Limb (tissue), 2 donors: ENCODE results near the gene RAI1.

ENCODE experiments used
- DNase-seq, 2 donors: peaks; one replicate each; pipeline ENCODE4 v3.0.0-alpha.2; 2016; ENCODE audit errors: extremely low spot score in 2 of 2

RAI1 gene

DNA sequence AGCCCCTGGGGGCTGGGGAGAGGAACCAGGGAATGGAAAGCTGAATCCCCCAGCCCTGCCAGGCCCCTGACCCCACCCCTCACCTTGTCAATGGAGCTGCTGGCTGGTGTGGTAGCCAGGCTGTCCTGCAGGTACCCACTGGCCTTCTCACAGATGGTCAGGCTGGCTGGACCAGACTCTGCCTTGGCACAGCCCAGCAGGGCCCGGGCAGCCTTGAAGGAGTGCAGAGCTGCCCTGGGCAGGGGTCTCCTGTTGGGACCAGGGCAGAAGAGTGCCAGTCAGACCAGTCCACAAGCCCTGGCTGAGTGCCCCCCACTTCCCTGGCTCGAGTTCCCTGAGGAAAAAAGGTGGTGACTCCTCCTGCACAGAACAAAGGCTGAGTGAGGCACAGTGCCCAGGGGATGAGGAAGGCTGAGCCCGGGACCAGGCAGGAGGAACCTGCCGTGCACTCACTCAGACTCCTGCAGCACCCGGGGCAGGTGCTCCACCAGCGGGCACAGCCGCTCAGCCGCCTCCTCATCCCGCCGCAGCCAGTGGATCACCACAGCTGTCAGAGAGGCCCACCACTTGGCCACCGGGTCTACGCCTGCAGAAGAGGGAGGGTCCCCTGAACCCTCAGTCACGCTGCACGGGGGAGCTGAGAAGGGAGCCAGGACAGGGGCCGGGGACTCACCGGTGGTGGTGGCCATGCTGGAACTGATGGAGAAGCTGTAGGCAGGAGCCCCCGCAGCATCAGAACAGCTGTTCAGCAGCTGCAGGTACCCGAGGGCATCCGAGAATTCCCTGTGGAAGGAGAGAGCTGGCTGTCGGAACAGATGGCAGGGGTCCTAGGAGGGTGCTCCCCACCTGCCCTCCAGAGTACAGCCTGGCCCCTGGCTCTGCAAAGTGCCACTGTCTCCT, 133.2 kb downstream of the RAI1 start:
- no peak for DNase-seq

DNA sequence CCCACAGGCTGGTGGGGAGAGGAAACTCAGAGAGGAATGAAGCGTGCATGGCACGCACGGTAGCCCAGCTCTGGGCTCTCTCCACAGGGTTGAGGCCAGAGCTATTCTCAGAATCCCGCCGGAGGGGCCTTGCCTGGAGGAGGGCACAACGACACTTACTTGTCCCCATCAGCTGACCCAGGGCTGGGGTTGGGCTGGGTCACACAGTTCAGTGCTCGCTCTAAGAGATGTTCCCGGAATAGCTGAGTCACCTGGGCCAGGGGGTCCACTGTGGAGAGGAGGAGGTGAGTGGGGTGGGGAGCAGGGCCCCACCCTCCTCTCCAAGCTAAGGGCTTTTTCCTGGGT, 133.8 kb downstream of the RAI1 start:
- no peak for DNase-seq

DNA sequence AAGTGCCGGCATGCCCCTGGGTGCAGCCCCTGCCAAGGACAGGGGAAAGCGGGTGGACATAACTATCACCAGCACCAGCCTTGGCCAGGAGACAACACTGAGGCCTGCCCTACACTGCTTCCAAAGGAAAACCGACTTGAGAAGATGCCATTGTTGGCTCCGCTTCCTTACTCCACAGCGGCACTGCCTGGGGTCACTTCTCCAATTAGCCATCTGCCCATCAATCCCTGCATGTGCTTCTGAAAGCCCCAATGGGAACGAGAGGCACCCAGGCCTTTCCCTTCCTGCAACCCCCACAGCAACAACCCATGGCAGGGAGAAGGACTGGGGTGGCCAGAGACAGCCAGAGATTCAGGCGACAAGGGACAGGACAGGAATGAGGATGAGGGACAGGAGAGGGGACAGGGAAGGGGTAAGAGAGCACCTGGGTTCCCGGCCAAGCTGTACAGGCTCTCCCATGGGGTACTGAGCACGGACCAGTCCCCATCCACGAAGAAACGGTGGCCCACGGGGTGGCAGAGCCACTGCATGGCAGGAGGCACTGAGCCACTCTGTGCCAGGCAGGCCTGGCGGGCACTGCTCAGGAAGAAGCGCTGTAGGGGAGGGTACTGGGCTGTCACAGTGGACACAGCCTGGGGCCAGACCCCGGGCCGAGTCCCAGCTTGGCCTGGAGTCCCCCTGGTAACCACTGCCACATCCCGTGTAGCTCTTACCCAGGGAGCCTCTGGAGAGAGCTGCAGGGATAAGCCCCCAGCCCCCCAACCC, 134.4 kb downstream of the RAI1 start:
- DNase-seq: no peak

DNA sequence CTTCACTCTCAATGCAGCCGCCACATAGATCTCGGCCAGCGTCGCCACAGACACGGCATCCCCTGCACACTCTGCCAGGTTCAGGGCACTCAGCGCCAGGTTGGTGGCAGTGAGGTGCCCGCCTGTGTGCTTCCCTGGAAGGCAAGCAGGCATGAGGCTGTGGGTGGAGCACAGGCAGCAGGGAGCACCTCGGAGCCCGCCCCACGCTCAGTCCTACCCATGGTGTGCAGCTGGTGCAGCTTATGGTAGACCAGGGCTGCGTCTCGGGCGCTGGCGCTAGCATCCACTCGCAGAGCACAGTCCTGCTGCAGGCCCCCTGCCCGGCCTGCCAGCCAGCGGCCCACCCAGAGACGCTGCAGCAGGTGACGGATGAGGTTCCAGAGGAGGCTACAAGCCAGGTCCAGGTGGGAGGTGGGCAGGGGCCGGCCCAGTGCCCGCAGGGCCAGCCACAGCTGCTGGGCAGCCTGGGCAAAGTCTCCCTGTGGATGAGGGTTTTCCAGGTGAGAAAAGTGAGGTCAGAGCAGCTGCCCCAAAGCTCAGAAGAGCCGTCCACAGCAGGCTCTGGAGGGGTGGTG, 135.1 kb downstream of the RAI1 start:
- DNase-seq: no peak

DNA sequence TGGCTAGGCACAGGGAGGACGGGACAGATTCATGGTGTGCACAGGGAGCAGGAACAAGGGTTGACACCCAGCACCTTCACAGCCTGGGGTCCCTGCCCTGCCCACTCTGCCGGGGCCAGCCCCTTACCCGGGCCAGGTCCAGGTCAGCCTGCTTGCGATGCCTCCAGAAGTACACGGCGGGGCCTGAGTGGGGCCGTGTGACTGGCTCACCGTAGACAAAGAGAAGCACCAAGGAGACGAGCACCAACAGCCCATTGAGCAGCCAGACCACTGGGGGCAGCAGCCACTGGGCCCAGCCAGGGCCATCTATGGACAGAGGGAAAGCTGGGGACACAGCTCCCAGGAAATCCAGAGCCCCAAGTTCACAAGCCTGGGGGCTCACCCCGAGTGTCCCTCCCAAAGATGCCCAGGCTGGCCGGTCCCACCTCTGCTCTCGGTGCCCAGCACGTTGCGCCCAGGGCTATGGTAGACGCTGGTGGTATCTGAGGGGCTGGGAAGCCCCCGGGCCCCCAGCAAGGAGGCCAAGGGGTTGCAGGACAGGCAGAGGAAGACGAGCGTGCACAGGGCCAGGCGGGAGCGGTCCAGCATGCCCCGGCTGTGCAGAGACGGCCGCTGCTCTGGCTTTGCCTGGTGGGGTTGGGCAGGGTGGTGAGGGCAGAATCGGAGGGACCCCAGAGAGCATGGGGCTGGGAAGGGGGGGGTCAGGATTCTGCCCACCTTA, 135.7 kb downstream of the RAI1 start:
- DNase-seq: no peak

DNA sequence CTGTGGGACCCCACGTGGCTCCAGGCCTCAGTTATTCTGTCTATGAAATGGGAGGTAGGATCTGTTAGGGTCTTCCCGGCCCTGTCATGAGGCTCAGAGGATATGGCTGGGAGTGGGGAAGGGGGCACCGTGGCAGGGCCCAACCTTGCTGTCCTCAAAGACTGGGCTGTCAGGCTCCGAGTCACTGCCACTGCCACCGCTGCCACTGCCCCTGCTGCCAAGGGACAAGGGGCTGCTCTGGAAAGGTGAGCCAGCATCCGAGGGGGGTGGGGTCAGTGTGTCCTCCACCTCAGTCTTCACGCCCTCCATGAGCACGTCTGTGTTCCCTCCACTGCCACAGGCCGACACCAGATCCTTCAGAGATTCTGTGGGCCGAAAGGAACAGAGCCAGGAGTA, 136.3 kb downstream of the RAI1 start:
- no peak for DNase-seq

DNA sequence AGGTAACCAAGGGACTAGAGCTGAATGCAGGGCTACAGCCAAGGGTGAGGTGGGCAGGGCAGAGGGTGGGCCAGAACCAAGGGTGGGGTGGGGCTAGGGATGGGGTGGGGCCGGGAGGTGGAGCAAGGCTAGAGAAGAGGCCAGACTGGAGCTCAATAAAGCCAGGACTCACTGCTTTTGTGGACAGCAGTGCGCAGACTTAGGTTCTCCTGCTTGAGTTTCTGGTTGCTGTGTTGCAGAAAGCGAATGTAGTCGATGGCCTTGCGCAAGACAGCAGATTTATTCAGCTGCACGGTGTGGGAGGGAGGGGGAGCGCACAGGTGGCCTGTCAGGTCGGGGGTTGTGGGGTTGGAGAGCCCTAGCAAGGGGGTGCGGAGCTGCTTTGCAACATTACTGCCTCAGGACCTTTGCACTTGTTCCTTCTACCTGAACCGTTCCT, 136.8 kb downstream of the RAI1 start:
- DNase-seq: no peak

DNA sequence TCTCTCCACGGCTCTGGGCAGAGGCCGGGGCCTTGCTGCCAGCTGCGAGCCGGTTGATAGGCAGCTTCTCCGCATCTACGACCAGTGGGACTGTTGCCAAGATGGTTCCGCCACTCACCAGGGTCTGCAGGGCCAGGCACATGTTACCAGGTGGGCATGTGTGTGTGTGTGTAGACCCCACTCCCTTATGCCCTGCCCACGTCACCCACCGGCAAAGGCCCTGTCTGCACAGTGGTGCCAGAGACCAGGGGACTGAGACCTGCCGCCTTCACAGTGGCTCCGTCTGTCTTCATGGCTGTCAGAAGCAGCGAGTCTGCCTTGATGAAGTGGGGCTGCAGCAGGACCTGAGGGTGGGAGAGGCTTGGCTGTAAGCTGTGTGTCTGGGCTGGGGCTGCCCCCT, 137.9 kb downstream of the RAI1 start:
- no peak for DNase-seq

DNA sequence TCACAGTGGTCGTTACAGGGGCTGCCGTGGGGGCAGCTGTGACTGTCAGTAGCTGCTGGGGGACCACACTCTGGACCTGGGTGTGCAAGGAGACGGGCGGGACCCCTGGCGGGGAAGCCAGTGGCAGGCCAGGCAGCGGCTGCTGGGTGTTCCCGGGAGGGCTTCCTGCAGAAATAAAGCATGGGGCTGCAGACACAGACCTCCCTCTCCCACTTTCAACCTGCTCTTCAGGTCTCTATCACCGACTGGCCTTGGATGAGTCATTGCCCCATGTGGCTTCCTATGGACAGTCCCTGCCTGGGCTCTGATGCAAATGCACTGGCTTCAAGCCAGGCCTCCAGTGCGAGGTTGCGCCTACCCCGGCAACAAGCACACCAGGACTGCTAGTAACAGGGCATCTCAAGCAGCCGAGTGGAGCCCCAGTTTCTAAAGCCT, 138.3 kb downstream of the RAI1 start:
- DNase-seq: no peak

DNA sequence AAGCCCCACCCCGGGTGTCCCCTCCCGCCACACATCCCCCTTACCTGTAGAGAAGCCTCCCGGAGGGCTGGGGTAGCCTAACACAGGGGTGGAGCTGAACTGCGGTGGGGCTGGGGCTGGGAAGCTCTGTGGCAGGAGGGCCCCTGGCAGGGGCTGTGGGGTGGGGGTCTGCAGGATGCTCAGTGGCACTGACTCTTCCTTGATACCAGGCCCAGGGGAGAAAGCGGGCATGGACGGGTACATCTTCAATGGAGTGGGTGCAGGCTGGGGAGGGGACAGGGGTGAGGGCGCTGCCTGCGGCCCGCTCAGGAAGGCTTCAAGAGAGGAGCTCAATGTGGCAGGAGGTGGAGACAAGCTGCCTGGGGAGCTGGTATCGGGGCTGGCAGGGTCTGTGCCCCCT, 138.8 kb downstream of the RAI1 start:
- DNase-seq: no peak

DNA sequence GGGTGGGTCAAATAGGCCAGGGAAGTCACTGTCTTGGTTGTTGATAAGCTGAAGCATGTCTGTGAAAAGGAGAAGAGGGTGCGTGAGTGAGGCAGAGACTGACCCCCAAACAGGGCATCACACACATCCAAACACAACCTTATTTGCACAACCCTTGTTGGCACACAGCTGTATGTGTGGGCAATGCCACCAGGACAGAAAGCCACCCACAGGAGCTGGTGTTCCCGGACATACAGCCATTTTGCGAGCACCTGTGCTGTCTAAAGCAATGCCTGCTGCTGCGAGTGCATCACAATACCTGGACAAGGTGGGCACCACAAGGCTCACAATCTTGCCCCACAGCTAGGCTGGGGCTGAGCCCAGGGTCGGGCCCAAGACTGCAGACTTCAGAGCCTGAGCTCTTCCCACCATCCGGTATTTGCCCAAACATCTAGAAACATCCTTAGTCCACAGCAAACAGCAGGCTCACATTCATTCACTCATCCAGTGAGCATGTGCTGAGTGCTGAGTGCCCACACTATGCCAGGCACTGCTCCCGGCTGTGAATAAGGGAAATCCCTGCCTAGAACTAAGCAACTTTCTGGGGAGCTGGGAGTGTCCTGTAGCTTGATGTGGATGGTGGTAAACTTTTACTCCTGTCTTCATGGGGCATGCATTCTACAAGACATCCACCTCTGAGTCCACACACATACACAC, 139.4 kb downstream of the RAI1 start:
- DNase-seq: no peak

DNA sequence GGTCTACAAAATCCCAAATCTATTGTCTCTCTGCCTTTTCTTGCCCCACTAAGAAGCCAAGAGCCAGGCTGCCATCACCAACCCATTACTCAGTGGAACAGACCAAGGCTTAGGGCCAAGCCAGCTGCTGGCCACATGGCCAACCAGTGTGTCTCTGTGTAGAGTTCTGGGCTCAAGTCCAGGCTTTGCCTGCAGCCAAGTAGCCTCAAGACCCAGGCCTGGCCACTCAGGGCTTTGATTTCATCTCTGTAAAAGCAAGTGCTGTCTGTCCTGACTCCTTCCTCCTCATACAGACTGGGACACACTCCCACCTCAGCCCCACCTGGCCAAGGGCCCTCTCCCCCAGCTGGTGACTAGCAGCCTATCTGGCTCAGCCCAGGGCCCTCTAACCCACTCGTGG, 140.9 kb downstream of the RAI1 start:
- DNase-seq: no peak

DNA sequence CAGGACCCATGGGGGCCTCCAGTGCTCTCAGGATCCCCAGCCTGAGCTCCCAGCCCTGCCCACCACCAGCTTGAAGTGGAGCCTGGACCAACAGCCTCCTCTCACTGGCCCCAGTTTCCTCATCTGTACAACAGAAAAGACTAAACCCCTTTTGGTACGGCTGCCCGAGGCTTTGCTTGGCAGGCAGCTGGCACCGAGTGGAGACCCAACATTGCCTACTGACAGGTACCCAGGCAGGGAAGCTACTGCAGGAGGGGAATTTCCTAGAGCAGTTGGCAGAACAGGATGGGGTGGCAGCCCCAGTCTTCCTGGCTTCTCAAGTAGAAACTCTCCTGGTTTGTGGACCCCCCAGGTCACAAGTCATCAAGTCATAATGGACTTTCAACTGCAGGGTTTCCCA, 141.4 kb downstream of the RAI1 start:
- no peak for DNase-seq

DNA sequence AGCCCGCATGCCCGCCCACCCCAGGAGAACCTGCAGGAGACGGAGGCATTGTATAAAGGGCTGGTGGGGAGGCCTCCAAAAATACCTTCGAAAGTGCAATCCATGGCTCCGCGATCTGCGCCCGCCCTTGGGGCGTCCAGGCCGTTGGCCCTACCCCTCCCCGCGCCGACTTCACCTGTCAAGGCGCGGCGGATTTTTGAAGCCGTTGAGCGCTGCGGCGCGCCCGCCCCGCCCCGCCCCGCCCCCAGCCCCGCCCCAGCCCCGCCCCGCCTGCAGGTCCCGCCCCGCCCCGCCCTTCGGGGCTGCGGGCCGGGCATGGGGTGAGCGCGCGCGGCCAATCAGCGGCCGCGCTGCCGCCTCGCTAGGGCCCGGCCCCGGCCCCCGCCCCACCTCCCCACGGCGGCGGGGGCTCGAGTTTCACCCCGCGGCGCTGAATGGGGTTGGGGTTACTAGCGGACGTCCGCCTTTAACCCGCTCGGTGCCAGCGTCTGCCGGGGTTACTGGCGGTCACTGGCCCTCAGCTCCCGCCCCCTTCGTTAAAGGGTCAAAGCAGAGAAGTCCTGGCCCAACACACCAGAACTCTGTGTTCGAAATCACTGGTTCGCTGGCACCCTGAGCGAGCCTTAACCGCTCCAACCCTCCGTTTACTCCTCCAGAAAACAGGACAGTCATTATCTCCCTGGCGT, 142.3 kb downstream of the RAI1 start:
- peak; percentile 88 to 91 for DNase-seq

DNA sequence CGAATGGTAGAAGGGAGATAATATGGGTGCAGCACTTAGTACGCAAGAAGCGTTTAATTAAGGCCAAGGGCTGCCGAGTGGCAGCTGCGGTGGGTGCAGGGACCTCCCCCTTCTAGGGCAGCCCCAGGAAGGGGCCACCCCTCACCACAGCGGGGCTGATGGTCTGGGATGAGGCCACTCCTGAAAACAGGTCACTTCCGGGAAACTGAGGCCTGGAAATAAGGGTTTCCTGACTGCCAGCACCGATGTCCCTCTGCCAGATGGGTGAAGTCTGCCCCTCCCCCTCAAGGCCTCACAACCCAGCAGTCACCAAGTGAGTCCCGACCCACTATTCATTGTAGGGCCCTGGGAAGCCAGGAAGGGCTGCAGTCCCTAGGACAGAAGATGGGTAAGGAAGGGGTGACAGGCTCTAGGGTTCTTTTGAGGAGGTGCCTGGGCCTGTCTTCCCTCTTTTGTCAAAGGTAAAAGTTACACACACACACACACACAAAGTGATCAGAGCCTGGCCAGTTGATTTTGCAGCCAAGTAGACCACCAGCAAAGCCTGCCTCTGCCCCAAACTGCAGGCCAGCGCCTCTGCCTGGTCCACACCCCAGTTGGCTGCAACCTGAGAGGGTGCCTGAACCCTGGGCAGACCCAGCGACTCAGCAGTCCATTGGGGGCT, 143.0 kb downstream of the RAI1 start:
- no peak for DNase-seq

DNA sequence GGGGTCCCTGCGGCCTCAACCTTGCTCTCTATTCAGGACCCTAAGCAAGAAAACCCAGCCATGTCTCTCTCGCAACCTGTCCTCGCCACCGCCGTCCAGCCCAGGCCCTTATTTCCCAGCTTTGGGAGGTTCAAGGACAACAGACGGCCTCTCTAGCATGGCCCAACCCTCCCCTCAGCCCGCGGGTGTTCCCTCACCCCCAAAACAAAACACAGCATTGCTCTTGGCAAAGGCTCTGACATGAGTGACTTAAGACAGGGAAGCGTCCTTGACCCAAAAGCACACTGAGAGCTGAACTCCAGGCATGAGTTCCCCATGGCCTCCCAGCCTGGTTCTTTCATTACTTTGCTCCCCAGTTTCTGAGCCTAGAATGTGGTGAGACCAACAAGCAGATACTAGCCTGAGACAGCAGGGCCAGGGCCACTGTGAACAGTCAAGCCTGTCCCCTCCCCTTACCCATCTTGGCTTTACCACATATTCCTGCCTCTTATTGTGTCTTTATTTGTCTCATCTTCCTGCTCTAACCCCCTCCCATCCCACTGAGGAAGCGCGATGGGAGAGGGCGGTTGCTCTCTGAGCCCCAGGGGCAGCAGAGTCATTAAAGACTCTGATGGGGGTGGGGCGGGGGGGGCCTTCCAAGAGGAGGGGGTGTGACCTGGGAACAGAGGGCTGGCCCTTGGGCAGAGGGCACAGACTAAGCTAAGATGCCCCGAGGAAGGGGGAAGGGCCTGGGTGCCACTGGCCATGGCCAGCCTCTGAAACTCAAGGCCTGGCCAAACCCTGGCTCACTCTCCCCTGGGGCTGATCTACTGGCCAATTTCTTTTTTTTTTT, 143.7 kb downstream of the RAI1 start:
- DNase-seq: no peak

DNA sequence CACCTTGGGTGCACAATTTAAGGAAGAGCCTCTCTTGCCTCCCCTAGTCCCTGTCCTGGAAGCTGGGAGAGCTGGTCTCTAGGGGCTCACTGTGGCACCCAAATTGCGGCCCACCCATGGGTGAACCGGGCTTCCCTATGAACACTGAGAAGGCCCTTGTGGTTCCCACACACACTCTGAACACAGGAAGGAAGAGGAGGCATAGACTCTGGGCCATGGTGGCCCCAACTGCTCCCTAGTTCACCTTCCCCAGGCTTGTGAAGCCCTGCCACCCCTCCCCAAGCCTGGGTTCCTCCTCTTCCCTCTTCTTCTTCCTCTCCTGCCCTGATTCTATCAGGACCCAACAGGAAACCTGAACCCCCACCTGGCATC, 145.1 kb downstream of the RAI1 start:
- DNase-seq: no peak

DNA sequence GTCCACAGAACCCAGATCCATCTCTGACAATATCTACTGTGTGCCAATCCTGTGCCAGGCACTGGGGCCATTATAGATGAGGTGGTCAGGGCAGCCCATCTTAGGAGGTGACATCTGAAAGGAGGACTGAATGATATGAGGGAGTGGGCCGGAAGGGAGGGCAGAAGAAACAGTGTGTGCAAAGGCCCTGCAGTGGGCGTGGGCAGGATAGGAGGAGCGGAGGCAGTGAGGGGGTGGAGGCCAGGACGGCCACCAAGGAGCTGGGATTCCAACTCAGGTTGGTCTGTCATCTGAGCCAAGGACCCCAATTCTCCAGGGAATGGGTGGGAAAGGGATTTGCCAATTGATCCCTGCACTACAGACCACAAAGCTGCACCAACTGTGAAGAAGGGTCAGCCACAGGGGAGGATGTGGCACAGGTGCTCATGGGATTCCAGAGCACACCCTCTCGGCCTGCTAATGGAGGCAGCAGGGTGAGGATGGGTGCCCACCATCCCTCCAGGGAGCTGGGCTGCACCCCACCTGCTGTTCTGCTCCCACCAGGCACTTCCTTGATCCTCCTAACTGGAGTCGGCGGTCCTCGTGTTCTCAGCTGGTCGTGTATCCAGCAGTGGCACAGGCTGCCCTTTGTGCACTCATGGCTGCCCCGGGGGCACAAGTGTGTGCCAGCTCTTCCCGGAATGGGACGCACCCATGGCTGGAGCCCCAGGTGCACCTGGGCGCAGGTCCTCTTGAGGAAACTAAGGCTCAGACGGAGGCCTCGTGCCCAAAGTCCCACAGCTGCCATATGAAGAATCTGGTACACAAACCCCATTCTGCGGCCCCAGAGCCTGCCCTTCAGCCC, 145.9 kb downstream of the RAI1 start:
- DNase-seq: no peak
